ENCODE measurements around the gene SLC25A17.
"Not testable (repeated sequence)": the region's sequence is repeated elsewhere in the genome, so short reads cannot be mapped to it uniquely, and the experiment has no call there.

Gene SLC25A17

DNA sequence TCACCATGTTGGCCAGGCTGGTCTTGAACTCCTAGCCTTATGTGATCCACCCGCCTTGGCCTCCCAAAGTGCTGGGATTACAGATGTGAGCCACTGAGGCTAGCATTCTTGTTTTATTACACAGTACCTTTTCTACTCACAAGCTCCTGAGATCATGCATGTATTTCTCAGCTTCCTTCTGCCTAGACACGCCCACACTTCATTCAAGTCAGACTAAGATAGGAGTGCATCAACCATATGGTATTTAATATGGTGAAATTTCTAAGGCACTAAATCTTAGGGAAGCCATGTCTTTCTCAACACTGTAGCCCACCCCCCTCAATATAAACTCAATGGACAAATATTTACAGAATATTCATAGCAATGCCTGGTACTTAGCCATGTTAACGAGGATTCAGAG lies 62.1 kb downstream of the SLC25A17 start:
- DNase-seq (ENCODE audit: low read depth) = no peak

DNA sequence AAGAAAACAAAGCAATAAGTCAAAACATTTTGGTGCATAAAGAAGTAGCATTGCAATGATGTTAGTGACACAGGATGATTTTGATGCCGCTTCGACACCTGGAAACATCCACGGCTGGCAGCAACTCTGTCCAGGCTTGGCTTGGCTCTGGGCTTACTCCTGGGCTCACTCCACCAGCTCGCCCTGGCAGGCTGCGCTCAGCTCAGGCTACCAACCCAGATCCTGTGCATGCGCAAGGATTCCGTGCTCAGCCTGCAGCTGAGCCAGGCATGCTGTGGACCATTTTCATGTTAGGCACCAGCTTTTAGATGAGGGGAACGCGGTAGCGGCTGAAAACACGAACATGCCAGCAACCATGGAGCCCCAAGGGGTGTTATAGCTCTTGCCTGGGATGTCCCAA lies 66.0 kb downstream of the SLC25A17 start:
- DNase-seq (ENCODE audit: low read depth) = no peak

- DNase-seq (ENCODE audit: low read depth) = no peak
Measured at GRCh38 chr22:40751250-40751649, 67.9 kb downstream of the SLC25A17 start.

GRCh38 chr22:40749829-40750228 lies 69.3 kb downstream of the SLC25A17 start:
- DNase-seq (ENCODE audit: low read depth) = no peak

DNA sequence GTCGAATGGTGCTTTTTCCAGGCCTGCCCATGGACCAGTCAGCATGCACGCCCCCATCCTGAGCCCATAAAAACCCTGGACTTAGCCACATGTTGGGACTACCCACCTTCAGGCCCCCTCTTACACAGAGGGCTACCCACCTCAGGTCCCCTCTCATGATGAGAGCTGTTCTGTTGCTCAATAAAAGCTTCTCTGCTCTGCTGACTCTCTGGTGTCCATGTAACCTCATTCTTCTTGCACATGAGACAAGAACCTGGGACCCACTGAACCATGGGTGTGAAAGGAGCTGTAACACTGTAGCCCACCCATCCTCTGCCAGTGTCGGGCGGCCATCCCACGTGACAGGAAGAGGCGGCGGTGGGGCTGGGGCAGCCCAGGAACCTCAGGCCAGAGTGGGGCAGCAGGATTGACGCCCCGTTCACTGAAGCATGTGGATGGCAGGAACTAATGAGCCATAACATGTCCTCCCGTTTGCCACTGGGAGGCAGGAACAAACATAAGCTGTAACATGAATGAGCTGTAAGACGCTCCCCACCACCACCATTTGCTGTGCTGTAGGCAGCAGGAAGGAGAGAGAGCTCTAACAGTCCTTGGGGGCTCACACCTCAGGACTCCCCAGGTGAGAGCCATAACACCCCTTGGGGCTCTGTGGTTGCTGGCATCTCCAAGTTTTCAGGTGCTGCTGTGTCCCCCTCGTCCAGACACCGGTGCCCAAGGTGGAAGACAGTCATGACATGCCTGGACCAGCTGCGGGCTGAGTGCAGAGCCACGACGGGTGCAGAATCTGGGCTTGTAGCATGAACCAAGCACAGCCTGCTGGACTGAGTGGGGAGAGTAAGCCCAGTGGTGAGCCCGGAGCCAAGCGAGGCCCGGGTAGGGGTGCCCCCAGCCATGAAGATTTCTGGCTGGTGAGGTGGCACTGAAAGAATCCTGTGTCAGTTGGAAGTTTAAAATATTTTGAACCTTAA lies 70.5 kb downstream of the SLC25A17 start:
- DNase-seq (ENCODE audit: low read depth) = no peak

DNA sequence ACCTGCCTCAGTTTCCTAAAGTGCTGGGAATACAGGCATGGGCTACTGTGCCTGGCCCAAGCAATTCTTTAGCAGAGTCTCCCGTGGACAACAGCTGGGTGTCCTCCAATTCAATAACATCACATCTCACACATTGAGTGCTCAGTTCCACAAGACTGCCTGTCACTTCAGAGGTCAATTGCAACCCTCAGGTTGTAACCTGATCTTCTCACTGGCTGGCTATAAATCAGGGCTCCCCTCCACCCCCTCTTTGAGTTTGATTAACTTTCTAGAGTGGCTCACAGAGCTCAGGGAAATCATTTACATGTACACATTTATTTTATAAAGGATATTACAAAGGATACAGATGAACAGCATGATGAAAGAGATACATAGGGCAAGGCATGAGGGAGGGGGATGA lies 71.8 kb downstream of the SLC25A17 start:
- DNase-seq (ENCODE audit: low read depth) = no peak

DNA sequence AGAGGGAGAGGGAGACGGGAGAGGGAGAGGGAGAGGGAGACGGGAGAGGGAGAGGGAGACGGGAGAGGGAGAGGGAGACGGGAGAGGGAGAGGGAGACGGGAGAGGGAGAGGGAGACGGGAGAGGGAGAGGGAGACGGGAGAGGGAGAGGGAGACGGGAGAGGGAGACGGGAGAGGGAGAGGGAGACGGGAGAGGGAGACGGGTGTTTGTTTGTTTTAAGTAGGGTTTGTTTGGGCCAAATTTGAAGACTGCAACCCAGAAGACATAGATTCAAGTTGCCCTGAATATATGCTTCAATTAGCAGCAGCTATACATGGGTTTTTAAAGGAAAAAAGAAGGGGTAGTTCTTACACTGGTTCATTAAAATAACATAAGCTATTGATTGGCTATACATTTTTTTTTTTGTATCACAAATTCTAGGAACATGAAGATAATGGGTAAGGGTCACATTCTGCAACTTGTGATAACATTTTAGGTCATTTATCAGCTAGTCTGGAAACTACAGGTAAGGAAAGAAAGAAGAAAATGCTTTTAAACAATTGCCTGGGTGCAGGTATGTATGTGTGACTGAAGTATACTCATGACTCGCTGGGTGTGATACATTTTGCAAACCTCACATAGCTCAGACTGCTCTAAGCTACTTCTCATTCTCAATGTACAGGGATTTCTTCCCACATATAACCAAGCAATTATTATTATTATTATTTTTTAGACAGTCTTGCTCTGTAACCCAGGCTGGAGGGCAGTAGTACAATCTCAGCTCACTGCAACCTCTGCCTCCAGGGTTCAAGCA lies 72.5 kb downstream of the SLC25A17 start:
- DNase-seq (ENCODE audit: low read depth) = no peak

GRCh38 chr22:40743768-40744167 lies 75.4 kb downstream of the SLC25A17 start:
- DNase-seq (ENCODE audit: low read depth) = no peak

- DNase-seq (ENCODE audit: low read depth) = no peak
Measured at GRCh38 chr22:40741116-40741515, 78.0 kb downstream of the SLC25A17 start.

DNA sequence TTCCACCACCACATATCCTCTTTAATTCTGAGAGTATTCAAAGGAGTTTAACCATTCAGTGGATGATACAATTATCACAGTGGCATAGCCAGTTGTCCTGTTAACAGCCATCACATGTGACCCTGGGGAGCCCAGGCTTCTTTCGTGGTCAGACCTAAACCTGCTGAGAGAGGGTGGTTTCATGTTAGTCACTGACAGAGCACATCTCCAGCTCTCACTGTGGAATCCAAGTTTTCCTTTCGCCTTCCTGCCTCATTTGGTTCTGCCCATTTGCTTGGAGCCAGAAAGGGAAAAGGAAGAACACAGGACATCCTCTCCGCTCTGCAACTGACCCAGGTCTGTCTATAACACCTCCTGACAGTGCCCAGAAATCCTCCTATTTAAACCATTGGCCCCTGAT lies 79.4 kb downstream of the SLC25A17 start:
- no peak for DNase-seq (ENCODE audit: low read depth)

DNA sequence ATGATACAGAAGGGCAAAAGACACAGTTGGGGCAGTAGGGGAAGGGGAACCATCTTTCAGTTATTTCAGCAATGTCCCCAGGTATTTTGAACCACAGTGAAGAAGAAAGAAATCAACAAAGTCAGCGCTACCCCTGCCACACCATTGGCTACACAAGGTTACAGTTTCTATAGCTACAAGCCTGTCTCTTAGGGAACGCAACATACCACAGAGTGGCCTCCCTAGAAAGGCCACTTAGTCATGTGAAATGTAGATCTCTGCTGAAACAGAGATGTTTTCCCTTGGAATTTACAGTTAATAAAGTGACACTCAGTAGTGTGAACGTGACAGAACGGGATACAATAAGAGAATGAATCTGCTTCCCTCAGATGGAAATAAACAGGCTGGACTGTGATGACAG lies 85.2 kb downstream of the SLC25A17 start:
- DNase-seq (ENCODE audit: low read depth) = no peak

GRCh38 chr22:40732999-40733292 lies 86.2 kb downstream of the SLC25A17 start:
- no peak for DNase-seq (ENCODE audit: low read depth)

GRCh38 chr22:40729284-40729683 lies 89.9 kb downstream of the SLC25A17 start:
- no peak for DNase-seq (ENCODE audit: low read depth)

- no peak for DNase-seq (ENCODE audit: low read depth)
Measured at GRCh38 chr22:40728731-40729189, 90.4 kb downstream of the SLC25A17 start.

DNA sequence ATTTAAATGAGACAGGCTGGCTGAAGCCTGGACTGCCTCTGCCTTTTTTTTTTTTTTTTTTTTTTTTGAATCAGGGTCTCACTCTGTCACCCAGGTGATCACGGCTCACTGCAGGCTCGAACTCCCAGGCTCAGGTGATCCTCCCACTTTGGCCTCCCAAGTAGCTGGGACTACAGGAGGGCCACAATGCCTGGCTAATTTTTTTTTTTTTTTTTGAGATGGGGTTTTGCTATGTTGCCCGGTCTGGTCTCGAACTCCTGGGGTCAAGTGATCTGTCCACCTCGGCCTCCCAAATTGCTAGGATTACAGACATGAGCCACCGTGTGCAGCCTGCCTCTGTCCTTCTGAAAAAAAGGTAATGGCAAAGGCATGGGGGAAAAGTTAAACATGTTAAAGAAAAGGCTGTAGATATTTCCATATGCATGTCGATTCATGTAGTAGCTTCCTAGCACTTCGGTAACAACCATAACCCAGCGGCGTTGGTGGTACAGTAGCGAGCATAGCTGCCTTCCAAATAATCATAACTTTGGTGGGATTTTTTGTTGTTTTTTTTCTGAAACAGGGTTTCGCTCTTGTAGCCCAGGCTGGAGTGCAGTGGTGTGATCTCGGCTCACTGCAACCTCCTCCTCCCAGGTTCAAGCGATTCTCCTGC lies 91.1 kb downstream of the SLC25A17 start:
- no peak for DNase-seq (ENCODE audit: low read depth)

GRCh38 chr22:40727070-40727963 lies 91.8 kb downstream of the SLC25A17 start:
- no peak for DNase-seq (ENCODE audit: low read depth)

DNA sequence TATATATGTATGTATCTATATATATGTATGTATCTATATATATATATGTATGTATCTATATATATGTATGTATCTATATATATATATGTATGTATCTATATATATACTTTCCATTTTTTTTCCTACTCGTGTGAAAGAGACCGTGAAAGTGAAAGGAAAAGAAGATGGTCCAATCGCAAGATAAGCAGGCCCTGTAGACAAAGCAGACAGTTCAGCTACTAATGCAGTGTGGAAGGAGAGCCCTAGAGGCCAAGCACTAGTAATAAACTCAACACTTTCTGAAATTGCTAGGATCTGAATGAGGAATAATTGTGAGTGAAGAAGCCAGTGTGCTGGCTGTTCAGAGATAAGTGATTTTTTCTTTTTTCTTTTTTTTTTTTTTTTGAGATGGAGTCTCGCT lies 92.6 kb downstream of the SLC25A17 start:
- DNase-seq (ENCODE audit: low read depth) = no peak

DNA sequence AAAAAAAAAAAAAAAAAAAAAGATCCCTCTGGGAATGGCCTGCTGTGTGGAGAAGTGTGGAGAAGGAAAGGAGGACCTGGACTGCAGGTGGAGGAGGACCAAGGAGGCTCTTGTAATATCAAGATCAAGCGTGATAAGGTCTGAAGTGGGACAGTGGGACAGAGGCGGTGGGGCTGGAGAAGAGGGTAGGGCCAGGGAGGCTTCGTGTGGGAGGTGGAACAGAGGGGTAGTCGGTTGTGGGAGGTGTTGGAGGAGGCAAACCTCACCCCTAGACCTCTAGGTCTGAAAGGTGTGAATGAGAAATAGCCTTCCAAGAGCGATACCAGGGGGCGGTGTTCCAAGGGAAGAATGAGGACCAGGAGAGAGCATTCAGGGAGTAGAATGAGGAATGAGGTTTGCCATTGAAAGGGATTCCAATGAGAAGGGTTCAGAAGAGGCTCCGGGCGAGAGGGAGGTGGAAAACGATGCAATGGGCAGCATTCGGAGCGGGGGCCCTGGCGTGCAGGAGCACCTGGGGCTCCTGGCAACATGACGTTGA lies 95.7 kb downstream of the SLC25A17 start:
- DNase-seq (ENCODE audit: low read depth) = no peak

DNA sequence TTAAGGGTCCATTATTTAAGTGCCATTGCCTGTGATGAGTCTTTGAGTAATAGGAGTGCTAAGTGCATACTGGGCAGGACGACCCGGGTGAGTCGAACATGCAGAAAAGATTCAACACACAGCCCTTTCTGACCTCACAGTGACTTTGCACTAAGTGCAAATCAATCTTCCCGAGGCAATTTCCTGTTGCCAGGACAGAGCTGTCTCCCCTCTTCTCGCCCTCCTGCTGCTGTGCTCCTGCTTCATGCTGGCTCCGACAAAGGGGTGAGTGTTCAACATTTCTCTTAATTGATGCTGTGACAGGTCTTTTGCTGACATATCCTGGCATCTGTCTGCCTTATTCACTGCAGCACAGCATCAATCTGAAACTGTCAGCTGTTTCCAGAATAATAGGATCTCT lies 97.9 kb downstream of the SLC25A17 start:
- no peak for DNase-seq (ENCODE audit: low read depth)

DNA sequence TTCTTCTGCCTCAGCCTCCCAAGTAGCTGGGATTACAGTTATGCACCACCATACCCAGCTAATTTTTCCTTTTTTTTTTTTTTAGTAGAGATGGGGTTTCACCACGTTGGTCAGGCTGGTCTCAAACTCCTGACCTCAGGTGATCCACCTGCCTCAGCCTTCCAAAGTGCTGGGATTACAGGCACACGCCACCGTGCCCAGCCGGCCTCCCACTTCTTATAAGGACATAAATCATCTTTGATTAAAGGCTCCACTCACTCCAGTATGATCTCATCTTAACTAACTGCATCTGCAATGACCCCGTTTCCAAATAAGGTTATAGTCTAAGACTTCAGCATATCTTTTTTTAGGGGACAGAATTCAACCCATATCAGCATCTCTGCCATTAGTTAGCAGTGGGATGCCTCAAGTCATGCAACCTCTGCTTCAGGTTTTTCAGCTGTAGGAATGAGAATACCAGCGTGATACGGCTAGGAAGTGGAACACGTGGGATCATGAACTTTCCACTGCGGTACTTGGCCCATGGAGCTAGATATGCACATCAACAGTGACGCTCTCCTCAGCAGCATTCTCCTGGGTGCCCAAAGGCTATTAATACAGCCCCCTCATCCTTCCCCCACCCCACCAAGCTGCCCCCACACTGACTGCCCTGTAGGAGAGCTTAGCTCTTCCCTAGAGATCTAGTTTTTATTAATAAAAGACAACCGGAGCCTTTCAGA lies 98.4 kb downstream of the SLC25A17 start:
- no peak for DNase-seq (ENCODE audit: low read depth)

DNA sequence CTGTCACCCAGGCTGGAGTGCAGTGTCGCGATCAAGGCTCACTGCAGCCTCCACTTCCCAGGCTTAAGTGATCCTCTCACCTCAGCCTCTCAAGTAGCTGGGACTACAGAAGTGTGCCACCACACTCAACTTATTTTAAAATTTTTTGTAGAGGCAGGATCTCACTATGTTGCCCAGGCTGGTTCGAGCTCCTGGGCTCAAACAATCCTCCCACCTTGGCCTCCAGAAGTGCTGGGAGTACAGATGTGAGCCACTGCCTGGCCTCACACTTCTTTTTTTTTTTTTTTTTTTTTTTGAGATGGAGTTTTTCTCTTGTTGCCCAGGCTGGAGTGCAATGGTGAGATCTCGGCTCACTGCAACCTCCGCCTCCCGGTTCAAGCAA lies 99.0 kb downstream of the SLC25A17 start:
- DNase-seq (ENCODE audit: low read depth) = not testable (repeated sequence)
